ENCODE measurements around the gene ATP5IF1. TPM values are rescaled to one million over a fixed set of nuclear protein-coding genes. Genes with fewer than 3 reads are reported as not detected.

Gene ATP5IF1
- polyA plus RNA-seq, 1 donor from 2014 or later: 446 TPM

DNA sequence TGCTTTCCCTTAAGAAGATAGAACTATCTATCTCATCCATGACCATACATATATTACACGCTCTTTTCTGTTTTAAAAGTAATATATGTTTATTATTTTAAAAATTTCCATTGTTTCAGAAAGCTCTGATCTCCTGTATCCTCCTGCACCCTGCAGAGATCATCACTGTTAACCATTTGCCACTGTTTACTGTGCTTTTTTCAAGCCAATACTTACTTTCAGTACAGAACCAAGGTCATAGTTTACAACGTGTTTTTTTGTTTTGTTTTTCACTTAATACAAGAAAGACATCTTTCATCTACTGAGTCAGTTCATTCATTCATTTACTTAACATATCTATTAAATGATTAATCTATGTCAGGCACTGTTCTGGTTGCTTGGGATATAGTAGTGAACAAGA, 33.6 kb downstream of the ATP5IF1 start:
- Mint-ChIP-seq H3K27me3 (no peaks in the 10 kb centered on the region), H3K9me3 (no peaks in the 10 kb centered on the region), H3K27ac (no peak overlapping the region), H3K36me3 (no peaks in the 10 kb centered on the region), H3K4me1 (no peaks in the 10 kb centered on the region), H3K4me3 (no peak overlapping the region)

DNA sequence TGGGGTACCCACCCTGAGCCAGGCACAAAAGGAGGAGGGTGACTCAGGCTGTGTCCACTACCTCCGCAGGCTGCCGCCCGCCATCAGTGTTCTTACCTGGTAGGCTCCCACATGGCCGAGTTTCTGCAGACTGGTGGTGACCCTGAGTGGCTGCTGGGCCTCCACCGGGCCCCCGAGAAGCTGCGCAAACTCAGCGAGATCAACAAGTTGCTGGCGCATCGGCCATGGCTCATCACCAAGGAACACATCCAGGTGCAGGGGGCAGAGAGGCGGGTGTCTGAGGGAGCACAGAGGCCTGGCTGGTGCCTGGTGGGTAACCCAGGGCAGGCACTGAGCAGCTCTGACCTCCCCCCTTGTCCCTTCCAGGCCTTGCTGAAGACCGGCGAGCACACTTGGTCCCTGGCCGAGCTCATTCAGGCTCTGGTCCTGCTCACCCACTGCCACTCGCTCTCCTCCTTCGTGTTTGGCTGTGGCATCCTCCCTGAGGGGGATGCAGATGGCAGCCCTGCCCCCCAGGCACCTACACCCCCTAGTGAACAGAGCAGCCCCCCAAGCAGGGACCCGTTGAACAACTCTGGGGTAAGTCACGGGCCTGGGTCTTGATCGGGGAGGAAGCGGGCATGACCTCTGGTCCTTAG, 36.4 kb downstream of the ATP5IF1 start:
- no peaks in the 10 kb centered on the region for H3K27me3 Mint-ChIP-seq
- H3K4me1 Mint-ChIP-seq: no peaks in the 10 kb centered on the region
- no peak overlapping the region for H3K4me3 Mint-ChIP-seq
- peaks cover 4% of the 10 kb centered on the region for H3K36me3 Mint-ChIP-seq
- H3K27ac Mint-ChIP-seq: no peak overlapping the region
- peaks cover 0 to 1% (median 0%) of the 10 kb centered on the region in 3 donors for H3K9me3 Mint-ChIP-seq

DNA sequence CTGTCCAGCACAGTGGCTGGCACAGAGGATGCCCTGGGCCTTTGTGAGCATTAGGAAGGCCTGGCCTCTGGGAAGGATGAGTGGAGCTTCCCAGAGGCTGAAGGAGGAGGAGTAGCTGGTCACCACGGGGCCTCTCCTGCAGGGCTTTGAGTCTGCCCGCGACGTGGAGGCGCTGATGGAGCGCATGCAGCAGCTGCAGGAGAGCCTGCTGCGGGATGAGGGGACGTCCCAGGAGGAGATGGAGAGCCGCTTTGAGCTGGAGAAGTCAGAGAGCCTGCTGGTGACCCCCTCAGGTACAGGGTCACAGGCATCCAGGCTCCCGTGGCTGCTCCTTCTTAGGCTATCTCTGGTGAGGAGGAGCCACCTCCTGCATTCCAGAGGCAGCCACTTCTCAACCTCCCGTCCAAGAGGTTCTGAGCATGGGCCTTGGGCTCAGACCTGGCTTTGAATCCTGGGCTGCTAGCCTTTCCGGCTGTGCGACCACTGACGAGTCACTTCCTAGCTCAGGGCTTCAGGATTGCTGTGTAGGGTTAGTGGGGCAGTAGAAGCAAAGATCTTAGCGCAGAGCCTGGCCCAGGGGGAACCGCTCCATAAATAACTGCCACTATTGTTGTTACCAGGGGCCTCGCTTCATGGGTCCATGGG, 37.4 kb downstream of the ATP5IF1 start:
- H3K4me1 Mint-ChIP-seq: no peaks in the 10 kb centered on the region
- H3K36me3 Mint-ChIP-seq: peaks cover 6% of the 10 kb centered on the region
- H3K4me3 Mint-ChIP-seq: no peak overlapping the region
- no peak overlapping the region for H3K27ac Mint-ChIP-seq
- peaks cover 0 to 1% (median 0%) of the 10 kb centered on the region in 3 donors for H3K9me3 Mint-ChIP-seq
- H3K27me3 Mint-ChIP-seq: no peaks in the 10 kb centered on the region

DNA sequence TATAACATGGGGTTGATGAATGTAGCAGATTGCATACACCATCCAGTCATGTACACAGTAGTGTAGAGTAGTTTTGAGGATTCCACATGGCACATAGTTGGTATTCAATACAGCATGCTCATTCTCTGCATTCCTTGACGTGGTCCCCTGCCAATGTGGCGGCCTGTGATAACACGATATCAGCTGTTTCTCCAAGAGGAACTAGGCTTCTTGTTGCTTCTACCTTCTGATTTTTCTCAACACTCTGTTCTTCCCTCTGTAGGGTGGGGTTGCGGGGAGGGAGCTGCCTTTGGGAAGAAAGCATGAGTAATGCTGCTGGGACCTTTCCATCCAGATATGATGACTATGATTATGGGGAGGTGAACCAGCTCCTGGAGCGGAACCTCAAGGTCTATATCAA, 42.8 kb downstream of the ATP5IF1 start:
- Mint-ChIP-seq H3K36me3 (peaks cover 11% of the 10 kb centered on the region), H3K4me1 (no peaks in the 10 kb centered on the region), H3K27me3 (no peaks in the 10 kb centered on the region), H3K27ac (no peak overlapping the region), H3K4me3 (no peak overlapping the region), H3K9me3 (peaks cover 0 to 1% (median 0%) of the 10 kb centered on the region in 3 donors)

DNA sequence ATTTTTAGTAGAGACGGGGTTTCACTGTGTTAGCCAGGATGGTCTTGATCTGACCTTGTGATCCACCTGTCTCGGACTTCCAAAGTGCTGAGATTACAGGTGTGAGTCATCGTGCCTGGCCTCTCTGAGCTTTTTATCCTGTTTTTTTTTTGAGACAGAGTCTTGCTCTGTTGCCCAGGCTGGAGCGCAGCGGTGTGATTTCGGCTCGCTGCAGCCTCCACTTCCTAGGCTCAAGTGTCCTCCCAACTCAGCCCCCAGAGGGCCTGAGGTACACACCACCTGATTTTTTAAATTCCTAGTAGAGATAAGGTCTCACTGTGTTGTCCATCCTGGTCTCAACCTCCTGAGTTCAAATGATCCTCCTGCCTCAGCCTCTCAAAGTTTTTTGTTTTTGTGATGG, 43.8 kb downstream of the ATP5IF1 start:
- Mint-ChIP-seq H3K9me3 (peaks cover 0 to 1% (median 0%) of the 10 kb centered on the region in 3 donors), H3K36me3 (peaks cover 11% of the 10 kb centered on the region), H3K27me3 (no peaks in the 10 kb centered on the region), H3K4me1 (no peaks in the 10 kb centered on the region), H3K4me3 (no peak overlapping the region), H3K27ac (no peak overlapping the region)

DNA sequence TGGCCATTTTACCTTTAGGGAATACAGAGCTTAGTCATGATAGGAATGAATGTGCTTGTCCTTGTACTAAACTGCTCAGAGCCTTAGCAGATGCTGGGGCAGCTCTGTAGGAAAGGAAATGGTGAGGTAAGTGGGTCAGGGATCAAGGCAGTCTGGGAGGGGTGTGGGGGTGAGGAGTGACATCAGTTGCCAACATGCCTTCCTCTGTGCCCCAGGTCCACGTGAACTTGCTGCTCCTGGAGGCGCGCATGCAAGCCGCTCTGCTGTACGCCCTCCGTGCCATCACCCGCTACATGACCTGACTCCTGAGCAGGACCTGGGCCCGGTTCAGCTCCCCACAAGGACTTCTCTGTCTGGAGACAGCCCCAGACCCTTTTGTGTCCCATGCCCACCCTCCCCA, 44.6 kb downstream of the ATP5IF1 start:
- H3K27me3 Mint-ChIP-seq: no peaks in the 10 kb centered on the region
- H3K36me3 Mint-ChIP-seq: peaks cover 8% of the 10 kb centered on the region
- no peak overlapping the region for H3K4me3 Mint-ChIP-seq
- H3K9me3 Mint-ChIP-seq: no peaks in the 10 kb centered on the region
- peak overlapping the region in 1 of 3 donors; percentile 13 for H3K27ac Mint-ChIP-seq
- H3K4me1 Mint-ChIP-seq: no peaks in the 10 kb centered on the region

DNA sequence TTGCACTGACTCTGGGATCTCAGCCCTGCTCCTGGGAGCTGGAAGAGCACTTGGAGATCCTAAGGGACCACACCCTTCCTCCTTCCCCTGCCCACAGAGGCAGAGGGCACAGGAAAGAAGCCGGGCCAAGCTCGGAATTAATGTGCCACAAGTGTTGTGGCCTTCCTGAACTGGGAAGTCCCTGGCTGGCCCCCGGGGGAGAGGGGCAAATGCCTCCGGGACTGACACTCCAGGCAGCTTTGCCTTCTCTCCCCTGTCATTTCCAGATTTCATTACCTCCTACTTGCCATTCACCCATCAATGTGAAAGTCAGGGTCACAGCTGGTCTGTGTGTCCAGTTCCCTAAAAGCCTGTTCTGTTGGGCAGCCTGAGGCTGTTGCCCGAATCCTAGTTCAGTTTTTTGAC, 45.1 kb downstream of the ATP5IF1 start:
- Mint-ChIP-seq H3K4me1 (no peaks in the 10 kb centered on the region), H3K27me3 (no peaks in the 10 kb centered on the region), H3K27ac (peak overlapping the region in 1 of 3 donors; percentile 13), H3K36me3 (peaks cover 8% of the 10 kb centered on the region), H3K4me3 (no peak overlapping the region), H3K9me3 (no peaks in the 10 kb centered on the region)

DNA sequence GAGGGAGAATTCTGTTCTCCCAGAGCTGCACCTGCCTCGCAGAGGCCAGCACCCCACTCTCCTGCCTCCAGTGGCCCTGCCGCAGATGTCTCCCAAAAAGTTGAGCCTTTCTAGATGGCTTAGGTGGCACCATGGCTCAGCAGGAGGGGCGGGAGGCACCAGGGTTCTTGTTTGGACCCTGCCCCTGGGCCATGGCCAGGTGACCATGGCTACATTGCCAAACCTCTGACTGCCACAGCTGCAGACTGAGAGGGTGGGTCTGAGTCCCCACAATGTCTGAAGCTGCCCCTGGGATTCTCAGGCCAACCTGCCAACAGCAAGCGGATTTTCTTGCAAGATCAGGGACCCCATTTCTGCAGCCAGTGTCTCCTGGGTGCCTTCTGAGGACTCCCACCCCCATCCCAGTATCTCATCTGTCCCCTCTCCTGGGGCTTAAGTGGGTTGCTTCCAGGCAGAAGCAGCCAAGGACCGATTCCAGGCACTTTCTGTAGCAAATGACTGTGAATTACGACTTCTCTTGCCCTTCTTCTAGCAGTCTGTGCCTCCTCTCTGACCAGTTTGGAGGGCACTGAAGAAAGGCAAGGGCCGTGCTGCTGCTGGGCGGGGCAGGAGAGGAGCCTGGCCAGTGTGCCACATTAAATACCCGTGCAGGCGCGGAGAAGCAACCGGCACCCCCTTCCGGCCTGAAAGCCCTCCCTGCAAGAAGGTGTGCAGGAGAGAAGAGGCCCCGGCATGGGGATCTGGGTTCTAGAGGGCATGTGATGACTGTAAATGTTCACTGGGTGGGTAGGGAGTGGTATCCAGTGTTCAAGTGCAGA, 45.9 kb downstream of the ATP5IF1 start:
- no peaks in the 10 kb centered on the region for H3K9me3 Mint-ChIP-seq
- no peaks in the 10 kb centered on the region for H3K4me1 Mint-ChIP-seq
- H3K36me3 Mint-ChIP-seq: peaks cover 8% of the 10 kb centered on the region
- H3K4me3 Mint-ChIP-seq: no peak overlapping the region
- no peak overlapping the region for H3K27ac Mint-ChIP-seq
- H3K27me3 Mint-ChIP-seq: no peaks in the 10 kb centered on the region

DNA sequence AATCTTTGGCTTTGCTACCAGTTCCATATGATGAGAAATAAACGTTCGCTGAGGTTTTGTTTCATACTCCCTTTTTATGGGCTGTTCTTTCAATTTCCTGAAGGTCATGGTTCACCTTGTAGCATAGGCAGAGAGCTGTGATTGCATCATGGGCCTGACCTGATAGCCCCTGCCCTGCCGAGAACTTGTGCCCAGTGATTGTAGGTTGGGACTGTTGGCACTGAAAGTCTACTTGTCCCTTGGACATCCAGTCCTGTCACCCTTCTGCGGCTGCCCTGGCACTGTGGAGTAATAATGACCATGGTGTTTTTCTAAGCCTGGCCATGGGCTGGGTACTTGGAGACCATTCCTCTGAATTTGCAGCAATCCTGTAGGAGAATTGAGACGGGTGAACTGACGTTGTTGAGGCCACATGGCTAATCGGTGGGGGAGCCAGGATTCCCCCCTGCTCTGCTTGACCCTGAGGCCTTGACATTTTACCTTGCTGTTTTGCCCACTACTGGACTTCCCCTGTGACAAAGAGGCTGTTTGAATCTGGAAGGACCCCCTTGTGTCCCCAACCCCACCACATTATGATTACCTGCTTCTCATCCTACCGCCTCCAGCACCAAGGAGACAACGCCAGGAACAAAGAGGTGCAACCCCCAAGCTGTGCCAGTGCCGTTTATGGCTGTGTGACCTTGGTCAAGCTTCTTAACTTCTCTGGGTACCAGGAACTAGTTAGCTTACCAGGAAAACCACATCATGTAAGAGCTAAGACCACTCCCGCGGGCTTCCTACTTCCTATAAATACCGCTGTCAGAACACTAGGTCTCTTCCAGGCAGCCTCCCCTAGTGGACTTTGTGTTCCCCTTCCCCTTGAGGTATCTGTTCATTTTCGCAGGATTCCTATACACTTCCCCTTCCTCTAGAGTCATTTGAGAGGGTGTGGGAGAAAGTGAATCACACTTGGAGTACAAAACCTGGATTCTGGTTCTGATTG, 46.8 kb downstream of the ATP5IF1 start:
- Mint-ChIP-seq H3K36me3 (peaks cover 5% of the 10 kb centered on the region), H3K9me3 (no peaks in the 10 kb centered on the region), H3K27ac (no peak overlapping the region), H3K4me3 (peak overlapping the region in 1 of 4 donors; percentile 2), H3K4me1 (no peaks in the 10 kb centered on the region), H3K27me3 (no peaks in the 10 kb centered on the region)

DNA sequence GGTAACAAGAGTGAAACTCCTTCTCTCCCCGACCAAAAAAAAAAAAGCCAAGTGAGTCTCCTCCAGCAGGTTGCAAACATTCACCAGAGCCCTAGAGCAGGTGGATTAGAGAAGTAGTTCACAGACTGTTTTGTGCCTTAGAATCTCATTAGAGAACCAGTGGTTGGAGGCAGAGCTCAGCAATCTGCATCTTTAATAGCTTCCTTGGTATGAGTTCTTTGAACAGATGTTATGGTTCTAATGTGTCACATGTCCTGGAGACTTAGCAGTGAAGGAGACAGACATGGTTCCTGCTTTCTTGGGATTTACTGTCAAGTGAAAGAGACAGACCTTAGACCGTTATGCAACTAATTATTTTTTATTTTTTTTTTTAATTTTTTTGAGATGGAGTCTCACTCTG, 50.2 kb downstream of the ATP5IF1 start:
- no peaks in the 10 kb centered on the region for H3K4me1 Mint-ChIP-seq
- H3K9me3 Mint-ChIP-seq: no peaks in the 10 kb centered on the region
- H3K36me3 Mint-ChIP-seq: peaks cover 1% of the 10 kb centered on the region
- no peak overlapping the region for H3K4me3 Mint-ChIP-seq
- no peaks in the 10 kb centered on the region for H3K27me3 Mint-ChIP-seq
- no peak overlapping the region for H3K27ac Mint-ChIP-seq

Other genes with a start within 250 kb of the ATP5IF1 start
- gene EYA3, start 147.5 kb upstream of the ATP5IF1 start, polyA plus RNA-seq: 5.8 TPM
- 14.6 TPM for gene PTAFR, start 59.4 kb upstream of the ATP5IF1 start, polyA plus RNA-seq
- 134 TPM for gene DNAJC8, start 3.1 kb upstream of the ATP5IF1 start, polyA plus RNA-seq
- 5.9 TPM for gene SESN2, start 23.4 kb downstream of the ATP5IF1 start, polyA plus RNA-seq
- 12.6 TPM for gene MED18, start 92.9 kb downstream of the ATP5IF1 start, polyA plus RNA-seq
- 18.5 TPM for gene PHACTR4, start 133.6 kb downstream of the ATP5IF1 start, polyA plus RNA-seq